Lower lobe of right lung (tissue), 2 donors: ENCODE measurements around the gene RPA1. TPM values are rescaled to one million over a fixed set of nuclear protein-coding genes. Genes with fewer than 3 reads are reported as not detected.
A peak's percentile ranks its signal among the peaks of the same experiment; 100 is the strongest.
"Not testable (repeated sequence)": the region's sequence is repeated elsewhere in the genome, so short reads cannot be mapped to it uniquely, and the experiment has no call there.

ENCODE experiments used
- ATAC-seq, 2 donors: fragments of 200-7000 bp; cut with Tn5 transposase; one replicate each; pipeline ENCODE4 v1.9.1; 2020 to 2022; ENCODE audit warnings: mild to moderate bottlenecking in 2 of 2, moderate library complexity in 2 of 2
- DNase-seq: peaks from one replicate; pipeline ENCODE4 v3.0.0-alpha.2; 2020
- H3K27ac ChIP-seq: fragments of 200-600 bp; one replicate; pipeline ENCODE4 v1.8.0; 2022
- H3K27me3 ChIP-seq: fragments of 200-600 bp; one replicate; pipeline ENCODE4 v1.8.0; 2022; ENCODE audit warnings: low read depth
- H3K36me3 ChIP-seq: fragments of 200-600 bp; one replicate; pipeline ENCODE4 v1.8.0; 2022; ENCODE audit warnings: mild to moderate bottlenecking
- H3K4me1 ChIP-seq: fragments of 200-600 bp; one replicate; pipeline ENCODE4 v1.8.0; 2022
- H3K4me3 ChIP-seq: fragments of 200-600 bp; one replicate; pipeline ENCODE4 v1.8.0; 2022; ENCODE audit warnings: mild to moderate bottlenecking
- H3K9me3 ChIP-seq: fragments of 200-600 bp; one replicate; pipeline ENCODE4 v1.8.0; 2022
- intact Hi-C: fragments of 100-400 bp; cut with DNase I; formaldehyde crosslinking; loops from one replicate; pipeline ENCODE4 v1.11.0; 2022
- total RNA-seq: library from RNA; stranded (reverse); fragmentation: NEBNext Ultra II Directional; extraction: Animal tissue kit (Norgen Biotek cat#: 25700); gene quantifications from one replicate; pipeline ENCODE4 v1.2.1, GENCODE V29; 2021
- TF ChIP-seq, protein P1 (sequence below): fragments of 200-600 bp; IDR thresholded peaks from one replicate; pipeline ENCODE4 v1.8.0; 2022; ENCODE audit warnings: antibody characterized with exemption, mild to moderate bottlenecking
- donor health status: DM: no; HTN: yes; CAD: no; lungs with severe emphysema.

RPA1 gene
- total RNA-seq, 1 donor from 2014 or later, result 67.1 TPM

DNA sequence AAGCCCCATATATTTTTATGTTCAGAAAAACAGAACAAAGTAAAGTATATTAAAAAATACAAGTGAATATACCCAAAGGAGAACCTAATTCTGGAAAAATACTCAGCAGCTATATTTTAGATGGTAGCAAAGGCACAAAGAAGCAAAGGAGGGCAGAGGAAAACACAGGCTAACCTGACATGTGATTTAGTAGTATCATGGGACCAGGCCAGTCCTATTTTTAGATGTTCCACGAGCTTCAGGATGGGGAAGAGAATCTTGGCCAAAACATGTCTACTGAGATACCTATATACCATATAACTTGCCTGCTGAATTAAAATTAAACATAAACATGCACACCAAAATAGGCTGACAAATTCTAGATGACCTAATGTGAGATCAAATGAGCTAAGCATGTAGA, 33.0 kb upstream of the RPA1 start:
- intact Hi-C loops, result no loop called here
- Histone ChIP-seq H3K36me3 (peaks cover 17% of the 10 kb centered on the region), H3K27ac (no peak overlapping the region), H3K27me3 (no peaks in the 10 kb centered on the region), H3K4me1 (peaks cover 9% of the 10 kb centered on the region), H3K4me3 (no peak overlapping the region), H3K9me3 (no peaks in the 10 kb centered on the region)
- TF ChIP-seq, protein P1, sequence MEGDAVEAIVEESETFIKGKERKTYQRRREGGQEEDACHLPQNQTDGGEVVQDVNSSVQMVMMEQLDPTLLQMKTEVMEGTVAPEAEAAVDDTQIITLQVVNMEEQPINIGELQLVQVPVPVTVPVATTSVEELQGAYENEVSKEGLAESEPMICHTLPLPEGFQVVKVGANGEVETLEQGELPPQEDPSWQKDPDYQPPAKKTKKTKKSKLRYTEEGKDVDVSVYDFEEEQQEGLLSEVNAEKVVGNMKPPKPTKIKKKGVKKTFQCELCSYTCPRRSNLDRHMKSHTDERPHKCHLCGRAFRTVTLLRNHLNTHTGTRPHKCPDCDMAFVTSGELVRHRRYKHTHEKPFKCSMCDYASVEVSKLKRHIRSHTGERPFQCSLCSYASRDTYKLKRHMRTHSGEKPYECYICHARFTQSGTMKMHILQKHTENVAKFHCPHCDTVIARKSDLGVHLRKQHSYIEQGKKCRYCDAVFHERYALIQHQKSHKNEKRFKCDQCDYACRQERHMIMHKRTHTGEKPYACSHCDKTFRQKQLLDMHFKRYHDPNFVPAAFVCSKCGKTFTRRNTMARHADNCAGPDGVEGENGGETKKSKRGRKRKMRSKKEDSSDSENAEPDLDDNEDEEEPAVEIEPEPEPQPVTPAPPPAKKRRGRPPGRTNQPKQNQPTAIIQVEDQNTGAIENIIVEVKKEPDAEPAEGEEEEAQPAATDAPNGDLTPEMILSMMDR, result no peak
- DNase-seq (no peak), ATAC-seq (no peak)

DNA sequence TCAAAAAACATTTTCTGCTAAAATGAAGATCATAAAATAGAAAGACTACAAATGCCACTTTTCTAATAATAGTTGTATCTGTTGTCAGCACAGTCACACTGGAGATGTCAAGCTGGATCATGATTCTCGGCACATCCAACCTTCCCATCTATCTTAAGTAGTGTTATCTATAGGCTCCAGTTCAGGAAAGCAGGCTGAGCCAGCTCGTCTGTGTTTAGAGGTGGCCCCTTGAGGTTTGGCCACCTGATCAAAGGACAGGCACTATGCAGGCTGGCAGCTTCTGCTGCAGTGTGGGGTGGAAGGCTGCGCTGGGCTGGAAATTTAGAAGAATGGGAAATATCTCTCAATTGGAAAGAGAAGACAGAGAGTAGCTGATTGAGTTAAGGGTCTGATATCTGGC, 32.5 kb upstream of the RPA1 start:
- intact Hi-C loops, result no loop called here
- H3K36me3 ChIP-seq, result peaks cover 22% of the 10 kb centered on the region
- TF ChIP-seq, protein P1, result no peak
- no peak overlapping the region for H3K4me3 ChIP-seq
- DNase-seq, result no peak
- H3K27me3 ChIP-seq, result no peaks in the 10 kb centered on the region
- peaks cover 9% of the 10 kb centered on the region for H3K4me1 ChIP-seq
- no peak for ATAC-seq
- H3K9me3 ChIP-seq, result no peaks in the 10 kb centered on the region
- H3K27ac ChIP-seq, result no peak overlapping the region

DNA sequence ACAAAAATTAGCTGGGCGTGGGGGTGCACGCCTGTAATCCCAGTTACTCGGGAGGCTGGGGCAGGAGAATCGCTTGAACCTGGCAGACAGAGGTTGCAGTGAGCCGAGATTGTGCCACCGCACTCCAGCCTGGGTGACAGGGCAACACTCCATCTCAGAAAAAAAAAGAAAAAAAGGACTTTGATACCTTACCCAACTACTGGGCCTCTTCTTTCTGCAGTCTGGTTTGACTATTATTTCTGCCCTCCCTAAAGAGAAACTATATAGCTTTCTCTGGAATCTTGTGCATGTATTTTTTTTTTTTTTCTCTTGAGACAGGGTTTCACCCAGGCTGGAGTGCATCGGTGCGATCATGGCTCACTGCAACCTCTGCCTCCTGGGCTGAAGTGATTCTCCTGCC, 32.0 kb upstream of the RPA1 start:
- H3K4me3 ChIP-seq, intact Hi-C loops: not testable (repeated sequence)

DNA sequence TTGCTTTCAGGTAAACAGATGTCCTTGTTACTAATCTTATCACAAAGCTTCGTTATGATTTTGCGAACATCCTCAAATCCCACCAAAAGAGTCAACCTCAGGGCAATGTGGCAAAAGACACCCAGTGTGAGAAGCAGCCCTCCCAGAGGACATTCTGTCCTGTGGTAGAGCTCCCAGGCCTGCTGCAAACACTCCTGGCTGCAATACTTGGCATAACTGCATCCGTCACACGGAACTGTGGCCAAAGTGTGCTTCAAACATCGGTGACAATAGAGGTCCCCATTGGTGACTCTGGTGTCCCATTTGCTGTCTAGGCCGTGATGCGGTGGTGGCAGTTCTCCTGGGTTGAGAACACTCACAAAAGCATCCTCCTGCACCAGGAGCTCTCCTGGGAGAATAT, 29.6 kb upstream of the RPA1 start:
- TF ChIP-seq, protein P1, result no peak
- Histone ChIP-seq H3K4me1 (peaks cover 9% of the 10 kb centered on the region), H3K27ac (no peak overlapping the region), H3K36me3 (peaks cover 40% of the 10 kb centered on the region), H3K4me3 (no peak overlapping the region), H3K27me3 (no peaks in the 10 kb centered on the region), H3K9me3 (no peaks in the 10 kb centered on the region)
- DNase-seq (no peak), ATAC-seq (no peak)
- intact Hi-C loops, result no loop called here

More for the DNA sequence above, 32.0 kb upstream of the RPA1 start:
- not testable (repeated sequence) for ATAC-seq, H3K27ac ChIP-seq, H3K9me3 ChIP-seq, H3K27me3 ChIP-seq, H3K4me1 ChIP-seq, DNase-seq
- H3K36me3 ChIP-seq, result peaks cover 28% of the 10 kb centered on the region

DNA sequence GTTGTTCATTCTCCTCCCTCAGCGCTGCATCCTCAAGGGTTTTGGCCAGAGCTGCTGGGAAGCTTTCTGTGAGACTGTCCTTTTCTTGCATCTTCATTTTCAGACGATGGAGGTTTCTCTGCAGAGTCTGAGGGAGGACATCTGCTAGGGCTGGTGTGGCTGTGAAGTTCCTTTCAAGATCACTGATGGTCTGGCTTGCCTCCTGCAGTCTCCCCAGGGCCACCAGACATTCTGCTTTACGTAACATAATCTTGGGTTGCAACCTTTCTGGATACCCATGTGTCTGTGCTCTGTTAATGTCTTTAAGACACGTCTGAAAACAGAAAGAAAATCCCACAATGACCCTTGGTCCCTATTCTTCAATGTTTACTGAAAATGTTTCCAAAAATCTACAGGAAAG, 29.1 kb upstream of the RPA1 start:
- TF ChIP-seq, protein P1, result no peak
- Histone ChIP-seq H3K4me3 (no peak overlapping the region), H3K27me3 (no peaks in the 10 kb centered on the region), H3K9me3 (no peaks in the 10 kb centered on the region), H3K27ac (no peak overlapping the region), H3K36me3 (peaks cover 41% of the 10 kb centered on the region), H3K4me1 (peaks cover 9% of the 10 kb centered on the region)
- intact Hi-C loops, result no loop called here
- DNase-seq (peak; percentile 3), ATAC-seq (no peak)

DNA sequence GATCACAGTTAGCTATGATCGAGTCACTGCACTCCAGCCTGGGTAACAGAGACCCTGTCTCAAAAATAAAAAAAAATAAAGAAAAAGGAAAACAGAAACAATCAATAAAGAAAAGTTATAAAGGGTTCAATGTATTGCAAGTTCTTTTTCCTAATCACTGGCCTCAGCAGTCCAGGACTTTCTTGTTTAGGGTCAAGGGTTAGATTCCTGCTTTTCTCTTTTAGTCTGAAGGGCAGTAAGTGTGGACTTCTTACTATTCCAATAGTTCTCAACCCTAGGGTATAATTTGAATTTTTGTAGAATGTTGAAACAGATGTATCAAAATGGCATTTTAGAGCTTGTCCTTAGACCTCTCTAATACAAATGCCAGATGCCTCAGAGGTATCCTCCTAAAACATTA, 27.4 kb upstream of the RPA1 start:
- no peak for ATAC-seq
- peaks cover under 1% of the 10 kb centered on the region for H3K4me1 ChIP-seq
- H3K27me3 ChIP-seq, result no peaks in the 10 kb centered on the region
- peaks cover 41% of the 10 kb centered on the region for H3K36me3 ChIP-seq
- TF ChIP-seq, protein P1, result no peak
- intact Hi-C loops, result no loop called here
- no peak for DNase-seq
- no peak overlapping the region for H3K4me3 ChIP-seq
- no peak overlapping the region for H3K27ac ChIP-seq
- no peaks in the 10 kb centered on the region for H3K9me3 ChIP-seq
